NCI-H82 treated with DMSO at 0.1 percent for 48 hours (cell line): ENCODE measurements around the gene SLC30A7.
"Not testable (repeated sequence)": the region's sequence is repeated elsewhere in the genome, so short reads cannot be mapped to it uniquely, and the experiment has no call there.

Experiments
- DNase-seq: peaks from one replicate; lab custom pipeline; 2025; ENCODE audit not compliant: unreplicated experiment; lab: John Stamatoyannopoulos, UW

Gene SLC30A7, protein sequence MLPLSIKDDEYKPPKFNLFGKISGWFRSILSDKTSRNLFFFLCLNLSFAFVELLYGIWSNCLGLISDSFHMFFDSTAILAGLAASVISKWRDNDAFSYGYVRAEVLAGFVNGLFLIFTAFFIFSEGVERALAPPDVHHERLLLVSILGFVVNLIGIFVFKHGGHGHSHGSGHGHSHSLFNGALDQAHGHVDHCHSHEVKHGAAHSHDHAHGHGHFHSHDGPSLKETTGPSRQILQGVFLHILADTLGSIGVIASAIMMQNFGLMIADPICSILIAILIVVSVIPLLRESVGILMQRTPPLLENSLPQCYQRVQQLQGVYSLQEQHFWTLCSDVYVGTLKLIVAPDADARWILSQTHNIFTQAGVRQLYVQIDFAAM

DNA sequence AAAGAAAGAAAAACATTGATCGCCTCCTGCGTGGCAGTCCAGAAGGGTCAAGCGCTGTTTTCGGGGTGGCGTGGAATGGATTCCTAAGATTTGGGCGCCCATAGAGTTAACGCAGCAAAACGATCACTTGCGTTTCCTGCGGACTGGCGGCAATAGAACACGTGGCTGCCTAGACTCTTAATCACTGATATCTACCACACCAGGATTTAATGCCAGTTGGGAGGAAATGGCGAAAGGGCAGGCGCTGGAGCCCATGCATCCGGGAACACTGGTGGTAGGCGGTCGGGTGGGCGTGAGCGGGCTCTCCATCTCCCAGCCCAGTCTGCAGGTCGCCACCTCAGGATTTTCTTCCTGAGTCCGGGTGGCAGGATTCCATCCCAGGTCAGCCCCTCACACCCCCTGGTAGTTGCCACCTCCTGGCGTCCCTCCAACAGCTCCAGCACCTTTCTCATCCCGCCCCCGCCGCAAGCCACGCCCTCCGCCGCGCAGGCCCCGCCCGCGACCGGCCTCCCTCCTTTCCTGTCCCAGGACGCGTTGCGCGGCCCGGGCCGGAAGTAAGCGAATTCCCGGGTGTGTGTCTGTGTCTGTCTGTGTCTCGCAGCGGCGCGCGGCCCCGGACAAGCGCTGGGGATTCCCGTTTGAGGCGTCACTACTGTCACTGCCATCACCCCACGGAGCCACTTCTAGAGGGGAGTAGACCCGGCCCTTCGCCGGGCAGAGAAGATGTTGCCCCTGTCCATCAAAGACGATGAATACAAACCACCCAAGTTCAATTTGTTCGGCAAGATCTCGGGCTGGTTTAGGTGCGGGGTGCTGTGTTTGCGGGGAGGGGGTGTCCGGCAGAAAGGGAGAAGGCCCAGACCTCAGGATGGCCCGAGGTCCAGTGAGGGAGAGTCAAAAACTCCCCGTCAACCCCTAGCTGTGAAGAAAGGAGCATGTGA, at the start of gene SLC30A7:
SLC30A7 (plus strand) TSS at position 551 of the 941 bp plus-strand sequence; CDS start at position 724, 173 bp downstream.
- peak; percentile 82 for DNase-seq

DNA sequence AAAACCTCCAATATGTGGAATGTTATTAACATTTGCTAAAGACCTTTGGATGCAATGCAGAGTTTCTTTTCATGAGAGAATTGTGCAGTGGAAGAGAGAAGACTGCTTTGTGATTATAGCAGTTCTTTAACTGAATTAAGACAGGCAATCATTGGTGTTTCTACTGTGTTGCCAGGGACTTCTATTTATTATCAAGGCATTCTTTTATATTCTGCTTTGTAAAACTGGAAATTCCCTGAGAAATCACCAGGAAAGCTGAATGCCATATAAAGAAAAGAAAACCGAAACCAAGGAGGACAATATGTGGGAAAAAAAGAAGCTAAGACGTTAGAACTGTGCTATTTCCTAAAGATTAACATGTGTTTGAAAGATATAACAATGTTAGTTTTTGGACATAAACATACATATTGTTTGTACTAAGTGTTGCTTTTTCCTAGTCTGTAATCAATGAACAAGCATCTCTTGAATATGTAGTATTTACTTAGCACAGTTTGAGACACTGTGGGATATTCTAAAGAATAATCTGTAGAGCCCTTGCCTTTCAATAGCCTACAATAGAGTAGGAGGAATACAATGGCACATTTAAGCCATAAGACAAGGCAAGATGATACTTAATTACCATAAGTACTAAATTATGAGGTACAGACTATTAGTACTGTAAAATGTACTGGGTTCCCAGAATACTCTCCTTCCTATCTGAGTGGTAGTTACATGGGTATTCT, 48.4 kb upstream of the SLC30A7 start:
- no peak for DNase-seq

DNA sequence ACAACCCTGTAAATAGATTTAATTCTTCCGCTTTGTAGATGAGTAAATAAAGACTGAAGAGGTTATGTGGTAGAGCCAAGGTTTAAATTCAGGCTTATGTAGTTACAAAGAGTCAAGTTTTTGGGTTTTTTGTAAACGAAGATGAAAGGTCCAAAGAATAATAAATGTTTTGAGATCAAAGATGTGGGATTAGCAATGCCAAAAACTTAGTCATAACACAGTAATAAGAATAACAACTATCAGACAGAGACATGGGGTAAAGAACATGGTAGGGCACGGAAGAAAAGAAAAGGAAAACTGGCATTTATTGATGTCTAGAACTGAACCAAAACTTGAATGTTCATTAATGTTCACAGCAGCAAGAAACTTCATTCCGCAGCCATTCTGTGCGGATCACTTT, 44.2 kb upstream of the SLC30A7 start:
- DNase-seq: no peak

DNA sequence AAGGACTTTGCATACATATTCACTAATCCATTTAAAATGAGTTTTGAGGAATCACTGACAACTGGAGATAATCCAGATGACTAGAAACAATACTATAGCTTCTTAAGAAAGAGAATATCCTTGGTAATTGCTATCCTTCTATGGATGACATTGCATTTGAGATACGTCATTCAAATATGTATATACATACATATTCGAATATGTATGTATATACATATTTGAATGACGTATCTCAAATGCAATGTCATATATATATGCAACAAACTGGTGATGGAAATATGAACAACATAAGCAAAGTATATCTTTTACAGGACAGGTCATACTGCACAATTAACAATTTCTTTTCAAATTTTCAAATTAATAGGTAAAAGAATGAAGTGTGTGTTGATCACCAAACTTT, 42.9 kb upstream of the SLC30A7 start:
- no peak for DNase-seq

DNA sequence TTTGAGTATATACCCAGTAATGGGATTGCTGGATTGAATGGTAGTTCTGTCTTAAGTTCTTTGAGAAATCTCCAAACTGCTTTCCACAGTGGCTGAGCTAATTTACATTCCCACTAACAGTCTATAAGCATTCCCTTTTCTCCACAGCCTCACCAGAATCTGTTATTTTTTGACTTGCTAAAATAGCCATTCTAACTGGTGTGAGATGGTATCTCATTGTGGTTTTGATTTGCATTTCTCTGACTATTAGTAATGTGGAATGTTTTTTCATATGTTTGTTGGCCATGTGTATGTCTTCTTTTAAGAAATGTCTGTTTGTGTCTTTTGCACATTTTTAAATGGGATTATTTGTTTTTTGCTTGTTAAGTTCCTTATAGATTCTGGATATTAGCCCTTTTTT, 40.8 kb upstream of the SLC30A7 start:
- not testable (repeated sequence) for DNase-seq

DNA sequence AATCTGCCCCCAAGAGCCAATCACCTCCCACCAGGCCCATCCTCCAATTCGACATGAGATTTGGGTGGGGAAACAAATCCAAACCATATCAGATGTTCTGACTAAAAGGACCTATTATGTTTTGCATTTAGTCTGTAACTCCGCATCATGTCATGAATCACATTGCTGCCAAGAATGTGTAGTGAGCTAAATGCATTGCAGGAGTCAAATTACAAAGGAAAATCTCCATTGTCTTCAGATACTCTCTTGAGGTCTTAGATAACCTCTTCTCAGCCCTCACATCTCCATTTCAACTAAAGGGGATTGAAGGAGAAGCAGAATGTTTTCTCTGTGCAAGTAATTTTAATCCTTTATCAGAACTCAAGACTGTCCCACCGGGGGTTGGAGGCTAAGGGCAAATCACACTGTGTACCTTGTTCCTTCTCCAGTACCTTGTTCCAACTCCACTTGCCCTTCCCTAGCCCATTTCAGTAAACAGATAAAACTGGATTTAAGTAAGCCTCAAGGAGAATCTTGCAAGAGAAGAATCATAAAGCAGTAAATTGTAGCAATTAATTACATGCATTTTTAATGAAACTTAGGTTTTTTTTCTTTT, 35.4 kb upstream of the SLC30A7 start:
- DNase-seq: no peak

DNA sequence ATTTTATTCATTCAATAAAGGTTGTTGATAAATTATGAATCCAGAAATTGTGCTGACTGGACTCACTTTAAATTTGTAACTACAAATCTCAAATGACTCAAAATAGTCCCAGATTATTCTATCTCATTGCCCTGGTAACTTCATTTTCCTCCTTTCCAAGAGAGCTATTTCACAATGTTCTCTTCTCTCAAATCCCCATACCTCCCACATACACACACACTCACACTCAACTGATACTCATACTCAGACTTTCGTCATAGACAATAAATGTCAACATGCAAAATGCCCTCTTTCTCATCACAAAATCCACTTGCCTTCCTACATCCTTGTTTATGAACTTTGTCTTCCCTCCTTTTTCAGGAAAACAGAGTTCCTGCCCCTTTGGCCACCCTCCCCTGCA, 34.5 kb upstream of the SLC30A7 start:
- no peak for DNase-seq

DNA sequence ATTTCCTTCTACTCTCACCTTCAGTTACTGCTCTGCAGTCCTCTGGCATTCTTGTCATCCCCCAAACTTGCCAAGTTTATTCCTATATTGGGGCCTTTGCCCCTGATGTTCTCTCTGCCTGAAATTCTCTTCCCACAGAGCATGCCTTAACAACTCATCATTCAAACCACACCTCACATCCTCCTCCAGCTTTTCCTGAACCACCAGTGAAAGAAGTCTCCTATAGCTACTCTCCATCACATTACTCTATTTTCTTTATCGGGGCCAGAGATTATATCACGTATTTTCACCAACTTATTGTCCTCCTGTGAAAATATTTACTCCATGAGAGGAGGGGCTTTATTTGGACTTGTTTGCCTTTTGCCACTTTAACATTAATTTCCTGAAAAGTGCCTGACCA, 33.3 kb upstream of the SLC30A7 start:
- DNase-seq: no peak

DNA sequence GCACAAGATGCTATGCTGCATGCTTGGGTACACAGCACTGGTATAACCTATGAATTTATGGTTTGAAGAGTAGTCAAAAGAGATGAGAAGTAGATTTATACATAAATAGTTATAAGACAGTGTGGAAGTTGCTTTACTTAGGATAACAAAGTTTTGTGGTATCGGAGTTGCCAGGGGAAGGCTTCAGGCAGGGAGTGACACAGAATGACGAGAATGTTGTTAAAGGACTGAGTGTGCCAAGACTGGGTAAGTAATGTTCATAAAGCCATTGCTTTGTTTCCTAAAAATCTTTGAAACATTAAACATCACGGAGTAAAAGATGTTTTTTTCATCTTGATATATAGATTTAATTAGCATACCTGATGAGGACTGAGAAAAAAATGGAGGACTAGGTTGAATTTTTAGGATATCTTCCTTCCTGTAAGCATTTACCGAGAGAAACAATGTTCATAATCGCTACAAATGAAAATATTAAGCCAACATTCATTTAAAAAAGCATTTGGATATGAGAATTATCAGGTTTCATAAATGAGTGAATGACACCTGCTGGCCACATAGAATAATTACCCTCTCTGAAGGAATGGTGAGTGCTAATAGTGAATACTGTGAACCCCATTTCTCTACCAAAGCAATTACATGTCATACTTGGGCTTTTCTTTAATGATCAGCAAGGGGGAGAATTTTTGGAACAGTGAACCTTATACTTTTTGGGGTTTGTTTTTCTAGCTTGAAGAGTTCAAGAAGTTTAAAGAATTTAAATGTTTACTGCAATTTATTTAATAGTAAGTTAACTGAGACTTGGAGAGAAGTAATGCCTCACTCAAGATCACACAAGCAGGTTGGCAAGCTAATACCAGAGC, 29.6 kb upstream of the SLC30A7 start:
- no peak for DNase-seq

DNA sequence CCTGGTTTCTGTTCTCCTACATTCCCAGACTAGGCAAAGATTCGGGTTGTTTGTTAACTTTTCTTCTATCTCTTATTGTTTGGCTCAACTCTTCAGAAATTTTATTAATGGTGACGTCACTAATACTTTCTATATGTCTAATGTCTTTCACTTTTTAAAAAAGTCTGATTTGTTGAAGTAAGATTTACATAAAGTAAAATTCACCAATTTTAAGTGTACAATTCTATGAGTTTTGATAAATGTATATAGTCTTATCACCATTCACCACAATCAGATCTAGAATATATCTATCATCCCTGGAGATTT, 29.0 kb upstream of the SLC30A7 start:
- no peak for DNase-seq

DNA sequence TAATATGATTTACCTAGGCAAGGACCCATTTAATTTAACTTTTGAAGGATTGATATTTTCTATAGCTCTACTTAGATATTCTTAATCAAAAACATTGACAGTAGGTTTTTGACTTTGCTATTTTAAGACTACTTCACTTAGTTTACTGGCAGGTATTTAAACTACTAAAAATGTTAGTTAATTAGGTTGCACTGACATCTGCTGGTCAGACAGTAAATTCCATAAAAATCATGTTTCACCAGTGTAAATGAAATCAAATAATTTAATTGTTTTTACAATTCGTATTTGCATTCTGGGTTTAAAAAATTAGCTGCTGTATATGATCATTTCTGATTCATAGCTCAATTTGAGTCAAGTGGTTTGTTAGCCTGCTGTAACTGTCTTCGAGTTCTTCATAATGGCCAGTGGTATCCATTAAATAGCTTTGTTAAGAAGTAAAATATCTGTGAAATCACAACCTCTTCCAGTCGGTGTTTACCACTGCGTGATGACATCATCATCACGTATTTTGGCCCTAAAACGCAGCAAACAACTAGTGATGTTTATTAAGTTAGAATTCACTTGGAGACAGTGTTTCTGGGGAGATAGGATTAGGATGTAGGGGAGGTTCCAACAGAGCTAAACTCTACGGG, 27.4 kb upstream of the SLC30A7 start:
- DNase-seq: no peak

DNA sequence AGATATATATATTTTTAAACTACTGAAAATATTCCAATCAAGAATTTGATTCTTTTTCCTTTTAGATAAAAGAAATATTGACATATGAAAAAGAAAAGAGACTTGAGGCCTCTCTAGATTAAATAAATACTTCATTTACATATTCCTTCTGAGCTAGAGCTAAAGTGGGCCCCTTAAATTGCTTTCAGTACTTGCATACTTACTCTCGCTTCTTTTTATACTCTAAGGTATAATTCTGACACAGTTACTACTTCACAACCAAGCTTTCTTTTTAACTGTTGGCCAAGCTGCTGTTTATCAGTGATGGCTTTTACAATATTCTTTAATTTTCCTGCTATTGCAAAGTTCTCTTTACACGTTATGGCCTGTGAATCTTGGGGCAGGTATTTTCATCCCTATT, 25.9 kb upstream of the SLC30A7 start:
- DNase-seq: no peak

DNA sequence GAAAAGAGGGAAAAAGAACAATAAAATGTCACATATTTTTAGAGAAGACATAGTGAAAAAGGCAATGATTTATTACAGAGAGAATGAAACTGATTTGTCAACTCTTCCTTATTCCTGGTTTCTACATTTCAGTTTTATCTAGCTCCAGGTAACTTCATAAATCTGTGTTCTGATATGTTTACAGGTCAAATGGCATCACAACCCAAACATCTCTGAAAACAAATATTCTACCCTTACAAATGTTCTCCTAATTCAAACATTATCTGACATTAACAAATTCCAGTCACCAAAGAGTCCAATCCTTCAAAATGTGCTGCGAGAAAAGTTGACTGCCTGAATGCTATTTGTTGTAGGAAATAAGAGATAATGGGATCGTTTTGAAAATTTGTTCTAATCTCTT, 21.5 kb upstream of the SLC30A7 start:
- no peak for DNase-seq

DNA sequence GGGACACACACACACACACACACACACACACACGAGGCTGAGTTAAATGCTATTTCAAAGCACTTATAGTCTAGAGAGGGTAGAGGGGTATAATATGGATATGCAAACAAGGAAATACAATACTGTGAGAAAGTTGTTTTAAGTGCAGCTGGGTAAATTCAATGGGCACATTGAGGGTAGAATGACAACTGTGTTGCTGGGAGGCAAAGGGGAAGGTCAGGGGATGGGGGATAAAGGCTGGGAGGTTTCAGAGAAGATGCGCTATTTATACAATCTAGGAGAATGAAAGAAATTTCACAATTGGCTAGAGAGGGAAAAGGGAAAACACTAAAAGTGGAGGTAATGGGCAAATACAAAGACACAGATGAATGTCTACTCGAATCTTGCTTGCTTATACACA, 20.7 kb upstream of the SLC30A7 start:
- DNase-seq: no peak

DNA sequence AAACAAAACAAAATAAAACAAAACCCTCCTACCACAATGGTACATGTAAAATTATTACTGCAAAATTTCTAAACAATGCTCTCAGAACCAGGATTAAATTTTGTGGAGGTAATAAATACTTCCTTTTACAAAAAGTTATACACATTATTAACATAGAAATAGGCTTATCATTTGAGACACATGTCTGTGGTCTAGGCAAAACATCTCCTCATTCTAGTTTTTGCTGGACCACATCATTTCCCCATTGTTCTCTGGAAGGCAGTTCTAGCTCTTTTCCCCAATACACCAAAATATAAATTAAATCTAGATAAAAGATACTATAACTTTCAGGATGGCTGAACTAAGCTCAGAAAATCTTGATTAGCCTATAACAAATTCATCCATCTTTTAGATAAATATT, 19.6 kb upstream of the SLC30A7 start:
- DNase-seq: no peak

DNA sequence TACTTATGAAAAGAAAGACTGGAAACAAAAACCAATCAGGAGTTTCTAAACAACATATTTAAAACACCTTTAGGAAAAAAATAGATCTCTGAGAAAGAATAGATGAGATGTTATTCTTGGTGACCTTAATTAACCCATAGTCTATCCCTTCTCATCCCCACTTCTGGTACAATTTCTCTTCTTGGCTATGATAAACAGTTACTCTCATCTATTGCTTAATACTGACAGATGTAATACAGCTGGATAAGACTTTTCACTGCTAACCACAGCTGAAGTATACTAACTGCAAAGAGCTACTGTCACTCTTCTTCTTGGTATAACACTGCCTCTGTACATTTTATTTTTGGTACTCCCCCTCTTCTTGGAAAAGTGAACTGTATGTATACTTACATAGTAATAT, 16.5 kb upstream of the SLC30A7 start:
- no peak for DNase-seq

DNA sequence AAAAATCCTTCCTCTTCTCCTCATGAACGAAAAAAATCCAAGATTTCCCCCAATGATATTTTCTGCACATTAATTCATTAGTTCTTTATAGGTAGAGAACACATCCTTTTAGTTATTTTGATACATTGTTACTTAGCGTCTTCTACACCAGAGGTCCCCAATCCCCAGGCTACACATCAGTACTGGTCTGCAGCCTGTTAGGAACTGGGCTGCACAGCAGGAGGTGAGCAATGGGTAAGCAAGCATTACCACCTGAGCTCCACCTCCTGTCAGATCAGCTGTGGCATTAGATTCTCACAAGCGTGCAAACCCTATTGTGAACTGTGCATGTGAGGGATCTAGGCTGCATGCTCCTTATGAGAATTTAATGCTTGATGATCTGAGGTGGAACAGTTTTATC, 14.2 kb upstream of the SLC30A7 start:
- no peak for DNase-seq

DNA sequence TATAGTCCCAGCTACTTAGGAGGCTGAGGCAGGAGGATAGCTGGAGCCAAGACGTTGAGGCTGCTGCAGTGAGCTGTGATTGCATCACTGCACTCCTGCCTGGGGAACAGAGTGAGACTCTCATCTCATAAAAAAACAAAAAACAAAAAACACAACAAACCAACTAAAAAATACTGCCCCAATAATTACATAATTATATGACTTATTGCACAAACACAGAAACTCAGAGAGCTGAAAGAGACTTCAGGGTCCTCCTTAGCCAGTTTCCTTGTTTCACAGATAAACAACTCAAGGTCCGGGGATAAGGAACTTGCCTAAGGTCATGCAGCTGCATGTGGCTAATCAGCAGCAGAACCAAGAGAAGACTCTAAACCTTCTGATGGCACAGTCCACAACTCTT, 13.2 kb upstream of the SLC30A7 start:
- DNase-seq: no peak

DNA sequence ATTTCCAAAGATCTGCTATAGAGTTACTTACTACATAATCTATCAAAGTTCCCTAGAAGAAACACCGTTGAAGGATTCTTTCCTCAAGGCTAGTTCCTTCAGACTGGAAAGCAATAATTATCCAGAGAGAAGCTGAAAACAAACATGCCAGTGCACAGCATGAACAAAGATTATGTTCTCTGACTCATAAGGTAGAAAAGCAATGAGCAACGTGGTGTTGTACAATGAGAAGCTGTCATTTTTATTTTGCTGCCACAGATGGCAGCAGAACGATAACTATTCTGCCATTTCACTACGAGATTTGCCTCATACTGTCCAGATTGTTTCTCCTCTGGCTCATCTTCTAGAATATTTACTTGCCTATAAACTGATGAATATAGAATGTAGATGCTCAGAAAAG, 11.9 kb upstream of the SLC30A7 start:
- DNase-seq: no peak

DNA sequence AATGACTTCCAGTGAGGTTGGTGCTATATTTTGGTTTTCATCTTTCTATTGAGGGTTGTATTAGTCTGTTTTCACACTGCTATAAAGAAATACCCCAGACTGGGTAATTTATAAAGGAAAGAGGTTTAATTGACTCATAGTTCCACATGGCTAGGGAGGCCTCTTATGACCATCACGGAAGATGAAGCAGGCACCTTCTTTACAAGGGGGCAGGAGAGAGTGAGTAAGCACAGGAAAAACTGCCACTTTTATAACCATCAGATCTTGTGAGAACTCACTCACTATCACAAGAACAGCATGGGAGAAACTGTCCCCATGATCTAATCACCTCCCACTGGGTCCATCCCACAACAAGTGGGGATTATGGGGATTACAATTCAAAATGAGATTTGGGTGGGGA, 6.9 kb upstream of the SLC30A7 start:
- DNase-seq: not testable (repeated sequence)
